Heart left ventricle (tissue), 13 donors: ENCODE results near the gene GPC6.

Source experiments
- POLR2A ChIP-seq, 2 donors: fragments of 450-650 bp; IDR thresholded peaks; one replicate each; pipeline ENCODE4 v1.6.1; 2017; ENCODE audit warnings: antibody characterized with exemption in 2 of 2, mild to moderate bottlenecking in 2 of 2, moderate library complexity in 2 of 2
- TF ChIP-seq, protein P1 (sequence below), 12 donors: fragments of 200-600 bp; sonication (generic) in 4 of 12; IDR thresholded peaks; one replicate each; pipeline versions ENCODE4 v1.5.0 to v1.8.0; 2018 to 2022; ENCODE audit warnings: antibody characterized with exemption in 12 of 12, mild to moderate bottlenecking in 5 of 12
- donor health status: ischemic (EF 13 %, LVEDD 7.1; RV severe dilation, severe dysfunction).
- donor health status: DM: no; HTN: yes; CAD: no.
- donor health status: DM: no; HTN: no; CAD: no.
- donor health status: ischemic (EF 25% LVEDD 6.9; RV normal size, moderate dysfunction).
- donor health status: ischemic (EF 25% LVEDD 5.7; RV mildly dilated, moderate dysfunction).
- donor health status: ischemic (EF 35%, LVEDD 5.7; RV mildly dilated, moderate dysfunction).
- donor health status: nonischemic (EF 11% LVEDD 7.7; RV severe dilation, severe dysfunction).
- donor health status: DM: yes; HTN: yes; CAD: no.
- donor health status: PGD.
- donor health status: ischemic (EF 29% LVEDD 5.4; RV normal size, mild dysfunction).
- donor health status: nonischemic (EF 23%, LVEDD 6.1; RV moderate dilation, normal function).

DNA sequence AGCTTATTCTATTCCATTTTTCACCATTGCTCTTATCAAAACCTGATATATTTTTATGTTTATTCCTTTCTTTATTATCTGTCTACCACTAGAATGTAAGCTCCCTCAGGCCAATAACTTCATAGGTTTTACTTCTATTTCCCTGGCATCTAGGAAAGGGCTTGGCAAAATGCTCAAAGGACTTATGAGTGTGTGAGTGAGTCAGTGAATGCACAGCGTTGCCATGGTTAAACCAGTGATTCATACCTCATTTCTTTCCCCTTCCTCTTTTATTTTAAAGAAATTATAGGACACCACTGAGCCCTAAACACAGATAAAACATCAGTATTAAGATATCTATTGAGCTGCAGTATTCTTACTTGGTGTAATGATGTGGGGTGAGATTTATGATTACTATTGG, 162.1 kb downstream of the GPC6 start:
- TF ChIP-seq POLR2A (IDR thresholded peaks at IDR 0.05): no peak
- TF ChIP-seq, protein P1, sequence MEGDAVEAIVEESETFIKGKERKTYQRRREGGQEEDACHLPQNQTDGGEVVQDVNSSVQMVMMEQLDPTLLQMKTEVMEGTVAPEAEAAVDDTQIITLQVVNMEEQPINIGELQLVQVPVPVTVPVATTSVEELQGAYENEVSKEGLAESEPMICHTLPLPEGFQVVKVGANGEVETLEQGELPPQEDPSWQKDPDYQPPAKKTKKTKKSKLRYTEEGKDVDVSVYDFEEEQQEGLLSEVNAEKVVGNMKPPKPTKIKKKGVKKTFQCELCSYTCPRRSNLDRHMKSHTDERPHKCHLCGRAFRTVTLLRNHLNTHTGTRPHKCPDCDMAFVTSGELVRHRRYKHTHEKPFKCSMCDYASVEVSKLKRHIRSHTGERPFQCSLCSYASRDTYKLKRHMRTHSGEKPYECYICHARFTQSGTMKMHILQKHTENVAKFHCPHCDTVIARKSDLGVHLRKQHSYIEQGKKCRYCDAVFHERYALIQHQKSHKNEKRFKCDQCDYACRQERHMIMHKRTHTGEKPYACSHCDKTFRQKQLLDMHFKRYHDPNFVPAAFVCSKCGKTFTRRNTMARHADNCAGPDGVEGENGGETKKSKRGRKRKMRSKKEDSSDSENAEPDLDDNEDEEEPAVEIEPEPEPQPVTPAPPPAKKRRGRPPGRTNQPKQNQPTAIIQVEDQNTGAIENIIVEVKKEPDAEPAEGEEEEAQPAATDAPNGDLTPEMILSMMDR (IDR thresholded peaks at IDR 0.05): no peak
